Suprapubic skin (tissue), 3 donors: ENCODE measurements around the gene COPS2.

Experiments
- CTCF ChIP-seq, 2 donors: fragments of 200-600 bp in 1 of 2; fragments of 450-650 bp in 1 of 2; sonication (generic) in 1 of 2; IDR thresholded peaks; one replicate each; pipeline ENCODE4 v1.5.1; 2016 to 2019; ENCODE audit warnings: antibody characterized with exemption in 2 of 2, mild to moderate bottlenecking in 1 of 2, moderate library complexity in 1 of 2
- POLR2A ChIP-seq, 2 donors: fragments of 450-650 bp; IDR thresholded peaks; one replicate each; pipeline ENCODE4 v1.6.1; 2017; ENCODE audit warnings: antibody characterized with exemption in 2 of 2, mild to moderate bottlenecking in 2 of 2, moderate library complexity in 2 of 2

GRCh38 chr15:49145651-49146609 lies 9.5 kb downstream of the COPS2 start:
- no peak for TF ChIP-seq POLR2A (IDR thresholded peaks at IDR 0.05)
- TF ChIP-seq CTCF (IDR thresholded peaks at IDR 0.05) = peak in 1 of 2 donors; percentile 51
